H7 (cell line): Measurements from ENCODE around the gene NKPD1. TPM values are rescaled to one million over a fixed set of nuclear protein-coding genes. Genes with fewer than 3 reads are reported as not detected.

Experiments
- DNase-seq: peaks from one replicate; pipeline ENCODE4 v3.0.0; 2012
- H3K27me3 ChIP-seq: 2 replicates; pipeline ENCODE4 v1.6.0; 2011; ENCODE audit warnings: mild to moderate bottlenecking, low read length; ENCODE audit not compliant: control insufficient read depth, insufficient read depth
- H3K36me3 ChIP-seq: replicated peaks from 2 replicates; pipeline ENCODE4 v1.5.1; 2011; ENCODE audit warnings: low read length; ENCODE audit not compliant: control insufficient read depth, insufficient read depth
- H3K4me3 ChIP-seq: 2 replicates; pipeline ENCODE4 v1.5.1; 2011; ENCODE audit warnings: low read depth, mild to moderate bottlenecking, control low read depth, low read length, moderate library complexity; ENCODE audit not compliant: insufficient read depth
- total RNA-seq: library from RNA; depleted of rRNA; stranded (reverse); fragments of >200 nt; shearing (Covaris generic); gene quantifications from 2 replicates; pipeline ENCODE4 v1.2.3, GENCODE V29; 2014

The NKPD1 gene
- total RNA-seq, 1 experiment from 2014 or later, result 0.24 TPM

GRCh38 chr19:45166723-45167252, 6.0 kb upstream of the NKPD1 start:
- no peaks in the 10 kb centered on the region for H3K27me3 ChIP-seq
- peak; percentile 83 for DNase-seq
- H3K36me3 ChIP-seq, result no peaks in the 10 kb centered on the region
- no peak overlapping the region for H3K4me3 ChIP-seq

GRCh38 chr19:45164577-45165335, 4.0 kb upstream of the NKPD1 start:
- Histone ChIP-seq H3K27me3 (no peaks in the 10 kb centered on the region; the same call in 1 of the 2 replicates), H3K36me3 (no peaks in the 10 kb centered on the region), H3K4me3 (no peak overlapping the region)
- DNase-seq, result peak; percentile 90

- no peaks in the 10 kb centered on the region; the same call in 1 of the 2 replicates for H3K27me3 ChIP-seq
- H3K4me3 ChIP-seq, result no peak overlapping the region
- no peak for DNase-seq
- no peaks in the 10 kb centered on the region for H3K36me3 ChIP-seq
Measured at GRCh38 chr19:45163751-45164460, 3.1 kb upstream of the NKPD1 start.

- Histone ChIP-seq H3K4me3 (no peak overlapping the region), H3K36me3 (no peaks in the 10 kb centered on the region), H3K27me3 (no peaks in the 10 kb centered on the region; the same call in none of the 2 replicates)
- DNase-seq, result peak; percentile 51
Measured at GRCh38 chr19:45163156-45163555, 2.4 kb upstream of the NKPD1 start.

- Histone ChIP-seq H3K4me3 (no peak overlapping the region), H3K27me3 (no peaks in the 10 kb centered on the region; the same call in none of the 2 replicates), H3K36me3 (no peaks in the 10 kb centered on the region)
- no peak for DNase-seq
Measured at GRCh38 chr19:45162608-45163143, 1.9 kb upstream of the NKPD1 start.

- Histone ChIP-seq H3K36me3 (no peaks in the 10 kb centered on the region), H3K27me3 (no peaks in the 10 kb centered on the region; the same call in none of the 2 replicates), H3K4me3 (no peak overlapping the region)
- DNase-seq, result peak; percentile 94
Measured at GRCh38 chr19:45161738-45162607, 1.2 kb upstream of the NKPD1 start.

- Histone ChIP-seq H3K36me3 (no peaks in the 10 kb centered on the region), H3K27me3 (no peaks in the 10 kb centered on the region; the same call in none of the 2 replicates), H3K4me3 (no peak overlapping the region)
- no peak for DNase-seq
Measured at GRCh38 chr19:45159971-45160324, 834 bp downstream of the NKPD1 start.

- no peak overlapping the region for H3K4me3 ChIP-seq
- H3K36me3 ChIP-seq, result no peaks in the 10 kb centered on the region
- DNase-seq, result peak; percentile 58
- H3K27me3 ChIP-seq, result no peaks in the 10 kb centered on the region; the same call in none of the 2 replicates
Measured at GRCh38 chr19:45159210-45159970, 1.4 kb downstream of the NKPD1 start.

- H3K27me3 ChIP-seq, result peaks cover 7% of the 10 kb centered on the region
- H3K36me3 ChIP-seq, result no peaks in the 10 kb centered on the region
- H3K4me3 ChIP-seq, result no peak overlapping the region
- peak; percentile 57 for DNase-seq
Measured at GRCh38 chr19:45158503-45159209, 2.1 kb downstream of the NKPD1 start.

GRCh38 chr19:45156751-45157150, 4.0 kb downstream of the NKPD1 start:
- DNase-seq, result peak; percentile 51
- Histone ChIP-seq H3K36me3 (no peaks in the 10 kb centered on the region), H3K4me3 (no peak overlapping the region), H3K27me3 (peaks cover 9% of the 10 kb centered on the region)

- Histone ChIP-seq H3K27me3 (peaks cover 9% of the 10 kb centered on the region), H3K36me3 (no peaks in the 10 kb centered on the region), H3K4me3 (no peak overlapping the region)
- peak; percentile 86 for DNase-seq
Measured at GRCh38 chr19:45156011-45156630, 4.7 kb downstream of the NKPD1 start.

- DNase-seq, result no peak
- Histone ChIP-seq H3K36me3 (no peaks in the 10 kb centered on the region), H3K27me3 (peaks cover 9% of the 10 kb centered on the region), H3K4me3 (peak overlapping the region; percentile 35)
Measured at GRCh38 chr19:45154064-45154827, 6.5 kb downstream of the NKPD1 start.
